ENCODE measurements around the gene IRF2.
A peak's percentile ranks its signal among the peaks of the same experiment; 100 is the strongest.

The IRF2 gene

GRCh38 chr4:184476695-184477094 is 2.3 kb upstream of the IRF2 start:
- in situ Hi-C loops (cut with MboI; ENCODE audit: low pct_unique_long_range_greater_than_20kb, low sequenced_read_pairs) = no loop called here
- peak; percentile 20 for DNase-seq

GRCh38 chr4:184475498-184475897 is 1.1 kb upstream of the IRF2 start:
- DNase-seq = no peak
- in situ Hi-C loops (cut with MboI; ENCODE audit: low pct_unique_long_range_greater_than_20kb, low sequenced_read_pairs) = no loop called here

GRCh38 chr4:184475096-184475461 is 729 bp upstream of the IRF2 start:
- in situ Hi-C loops (cut with MboI; ENCODE audit: low pct_unique_long_range_greater_than_20kb, low sequenced_read_pairs) = no loop called here
- DNase-seq = peak; percentile 65

- DNase-seq = peak; percentile 67
- in situ Hi-C loops (cut with MboI; ENCODE audit: low pct_unique_long_range_greater_than_20kb, low sequenced_read_pairs) = no loop called here
These were observed 669 bp downstream of the IRF2 start for GRCh38 chr4:184473499-184474262.

GRCh38 chr4:184472614-184473498 is 1.5 kb downstream of the IRF2 start:
- in situ Hi-C loops (cut with MboI; ENCODE audit: low pct_unique_long_range_greater_than_20kb, low sequenced_read_pairs) = no loop called here
- DNase-seq = peak; percentile 64

GRCh38 chr4:184471881-184472613 is 2.3 kb downstream of the IRF2 start:
- in situ Hi-C loops (cut with MboI; ENCODE audit: low pct_unique_long_range_greater_than_20kb, low sequenced_read_pairs) = no loop called here
- no peak for DNase-seq

GRCh38 chr4:184470785-184471110 is 3.6 kb downstream of the IRF2 start:
- in situ Hi-C loops (cut with MboI; ENCODE audit: low pct_unique_long_range_greater_than_20kb, low sequenced_read_pairs) = no loop called here

GRCh38 chr4:184466634-184467033 is 7.7 kb downstream of the IRF2 start:
- no peak for DNase-seq
- in situ Hi-C loops (cut with MboI; ENCODE audit: low pct_unique_long_range_greater_than_20kb, low sequenced_read_pairs) = no loop called here

More at GRCh38 chr4:184470785-184471110, 3.6 kb downstream of the IRF2 start:
- no peak for DNase-seq

GRCh38 chr4:184464759-184465454 is 9.4 kb downstream of the IRF2 start:
- in situ Hi-C loops (cut with MboI; ENCODE audit: low pct_unique_long_range_greater_than_20kb, low sequenced_read_pairs) = no loop called here
- no peak for DNase-seq

- in situ Hi-C loops (cut with MboI; ENCODE audit: low pct_unique_long_range_greater_than_20kb, low sequenced_read_pairs) = no loop called here
- no peak for DNase-seq
These were observed 10.5 kb downstream of the IRF2 start for GRCh38 chr4:184463856-184464255.

GRCh38 chr4:184463158-184463557 is 11.2 kb downstream of the IRF2 start:
- in situ Hi-C loops (cut with MboI; ENCODE audit: low pct_unique_long_range_greater_than_20kb, low sequenced_read_pairs) = no loop called here
- DNase-seq = no peak

GRCh38 chr4:184462724-184463123 is 11.6 kb downstream of the IRF2 start:
- in situ Hi-C loops (cut with MboI; ENCODE audit: low pct_unique_long_range_greater_than_20kb, low sequenced_read_pairs) = no loop called here
- DNase-seq = no peak

GRCh38 chr4:184461711-184462441 is 12.5 kb downstream of the IRF2 start:
- in situ Hi-C loops (cut with MboI; ENCODE audit: low pct_unique_long_range_greater_than_20kb, low sequenced_read_pairs) = no loop called here
- no peak for DNase-seq

GRCh38 chr4:184460499-184461285 is 13.7 kb downstream of the IRF2 start:
- in situ Hi-C loops (cut with MboI; ENCODE audit: low pct_unique_long_range_greater_than_20kb, low sequenced_read_pairs) = no loop called here
- DNase-seq = peak; percentile 51

GRCh38 chr4:184459413-184459812 is 14.9 kb downstream of the IRF2 start:
- in situ Hi-C loops (cut with MboI; ENCODE audit: low pct_unique_long_range_greater_than_20kb, low sequenced_read_pairs) = no loop called here
- no peak for DNase-seq

- in situ Hi-C loops (cut with MboI; ENCODE audit: low pct_unique_long_range_greater_than_20kb, low sequenced_read_pairs) = no loop called here
- no peak for DNase-seq
These were observed 16.7 kb downstream of the IRF2 start for GRCh38 chr4:184457535-184458249.

GRCh38 chr4:184456337-184456736 is 18.0 kb downstream of the IRF2 start:
- no peak for DNase-seq
- in situ Hi-C loops (cut with MboI; ENCODE audit: low pct_unique_long_range_greater_than_20kb, low sequenced_read_pairs) = no loop called here

Measured in KBM-7 (cell line).